ENCODE data around the gene EGLN2.
A peak's percentile ranks its signal among the peaks of the same experiment; 100 is the strongest.
"Not testable (repeated sequence)": the region's sequence is repeated elsewhere in the genome, so short reads cannot be mapped to it uniquely, and the experiment has no call there.

EGLN2 gene

DNA sequence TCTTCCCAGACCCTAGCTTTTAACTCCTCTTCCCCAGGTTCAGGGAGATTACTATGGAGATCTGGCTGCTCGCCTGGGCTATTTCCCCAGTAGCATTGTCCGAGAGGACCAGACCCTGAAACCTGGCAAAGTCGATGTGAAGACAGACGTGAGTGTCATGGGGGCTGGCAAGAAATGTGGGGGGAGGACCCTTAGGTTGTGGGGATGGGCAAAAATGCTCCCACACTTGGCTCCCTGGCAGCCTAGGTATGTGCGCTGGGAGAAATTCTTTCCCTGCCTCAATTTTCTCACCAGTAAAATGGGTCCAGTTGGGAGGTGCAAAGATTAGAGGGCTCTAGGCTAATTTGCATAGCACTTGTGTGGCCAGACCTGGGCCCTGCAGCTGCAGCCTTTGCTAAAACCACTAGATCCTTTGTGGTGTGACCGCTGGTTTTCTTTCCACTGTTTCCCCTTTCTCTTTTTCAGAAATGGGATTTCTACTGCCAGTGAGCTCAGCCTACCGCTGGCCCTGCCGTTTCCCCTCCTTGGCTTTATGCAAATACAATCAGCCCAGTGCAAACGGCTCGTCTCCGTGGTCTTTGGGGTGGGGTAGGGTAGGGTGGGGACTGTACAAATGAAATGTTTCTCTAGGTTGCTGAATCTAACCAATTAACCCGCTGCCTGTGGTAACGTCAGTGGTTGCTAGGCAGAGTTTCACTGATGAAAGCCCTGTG, 21.9 kb upstream of the EGLN2 start:
- peak; percentile 95 for DNase-seq

DNA sequence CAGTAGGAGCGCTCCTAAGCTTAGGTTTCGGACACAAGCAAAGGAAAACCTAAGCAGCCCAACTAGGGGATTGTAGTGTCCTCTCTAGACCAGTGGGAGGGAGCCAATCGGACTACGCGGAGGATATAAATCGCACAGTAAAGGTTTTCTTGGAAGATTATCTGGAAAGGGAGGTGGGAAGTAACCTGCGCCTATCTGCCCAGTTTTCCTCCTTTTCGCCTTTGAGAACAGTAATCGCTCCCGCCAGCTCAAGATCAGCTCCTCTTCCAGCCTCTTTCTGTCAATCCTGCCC, 21.4 kb upstream of the EGLN2 start:
- no peak for DNase-seq

DNA sequence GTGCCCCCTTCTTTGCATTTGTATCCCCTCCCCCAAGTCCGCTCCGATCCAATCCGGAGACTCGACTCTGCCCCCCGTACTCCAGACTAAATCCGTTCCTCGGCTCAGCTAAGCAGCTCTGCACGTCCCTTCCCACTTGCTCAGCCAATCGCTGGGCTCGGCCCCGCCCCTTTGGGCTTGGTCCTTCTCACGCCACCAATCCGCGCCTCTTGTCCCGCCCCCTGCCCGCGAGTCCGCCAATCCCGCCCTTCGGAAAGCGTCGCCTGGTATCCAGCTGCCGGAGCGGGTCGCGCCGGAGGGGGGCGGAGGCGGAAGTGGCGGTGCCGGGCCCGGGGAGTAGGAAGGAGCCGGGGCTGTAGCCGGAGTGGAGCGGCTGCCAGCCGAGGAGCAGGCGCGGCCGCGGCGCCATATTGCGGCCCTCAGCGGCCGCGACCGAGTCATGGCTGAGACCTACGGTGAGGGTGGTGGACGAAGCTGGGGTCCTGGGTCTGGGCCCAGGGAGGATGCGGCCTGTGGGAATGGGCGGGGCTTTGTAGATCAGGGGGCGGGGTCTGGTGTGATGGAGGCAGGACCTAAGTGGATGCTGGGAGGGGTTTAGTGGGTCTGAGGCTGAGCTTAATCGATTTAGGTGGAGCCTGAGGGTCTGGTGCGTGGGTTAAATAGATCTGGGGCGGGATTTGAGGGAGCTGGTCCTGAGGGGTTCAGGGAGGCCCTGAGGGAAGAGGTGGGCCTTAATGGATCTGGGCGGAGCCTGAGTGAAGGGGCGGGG, 20.9 kb upstream of the EGLN2 start, which contains the start of gene RAB4B:
TSS of gene RAB4B (plus strand) at position 311 of the 769 bp plus-strand sequence. CDS start at position 440, 129 bp downstream.
- DNase-seq, result peak; percentile 100

DNA sequence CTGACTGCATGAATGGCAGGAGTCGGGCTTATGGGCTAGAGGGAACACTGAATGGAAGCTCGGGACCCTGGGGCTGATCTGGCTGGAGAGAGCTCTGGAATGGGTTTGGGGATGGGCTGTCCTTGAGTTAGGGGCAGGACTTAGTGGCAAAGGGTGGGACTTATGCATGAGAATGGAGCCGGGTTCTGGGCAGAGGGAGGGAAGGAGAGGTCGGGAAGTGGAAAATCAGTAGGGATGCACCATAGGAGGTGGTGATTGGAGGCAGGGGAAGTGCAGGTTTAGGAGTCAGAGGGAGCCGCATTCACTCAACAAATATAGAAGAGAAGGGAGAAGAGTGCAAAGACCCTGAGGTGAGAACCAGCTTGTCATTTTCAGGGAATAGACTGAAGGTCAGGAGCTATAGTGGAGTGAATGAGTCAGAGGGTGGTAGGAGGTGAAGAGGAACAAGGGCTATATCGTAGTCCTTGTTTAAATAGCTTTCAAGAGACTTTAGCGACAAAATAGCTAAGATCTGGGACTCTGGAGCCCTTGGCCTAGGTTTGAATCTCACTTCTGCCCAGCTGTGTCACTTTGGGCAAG, 20.2 kb upstream of the EGLN2 start:
- no peak for DNase-seq

DNA sequence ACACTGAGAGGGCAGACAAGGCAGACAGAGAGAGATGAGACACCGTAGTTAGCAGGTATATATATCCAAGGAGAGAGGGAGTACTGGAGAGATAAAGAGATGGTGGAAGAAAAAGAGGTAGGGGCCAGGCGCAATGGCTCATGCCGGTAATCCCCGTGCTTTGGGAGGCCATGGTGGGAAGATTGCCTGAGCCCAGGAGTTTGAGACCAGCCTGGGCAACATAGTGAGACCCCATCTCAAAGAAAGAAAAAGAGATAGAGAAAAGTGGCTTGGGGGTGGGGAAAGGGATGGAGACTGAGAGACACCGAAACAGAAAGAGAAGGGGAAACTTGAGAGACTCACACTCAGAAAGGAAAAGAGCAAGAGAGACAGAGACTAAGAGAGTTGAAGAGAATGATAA, 18.4 kb upstream of the EGLN2 start:
- no peak for DNase-seq

DNA sequence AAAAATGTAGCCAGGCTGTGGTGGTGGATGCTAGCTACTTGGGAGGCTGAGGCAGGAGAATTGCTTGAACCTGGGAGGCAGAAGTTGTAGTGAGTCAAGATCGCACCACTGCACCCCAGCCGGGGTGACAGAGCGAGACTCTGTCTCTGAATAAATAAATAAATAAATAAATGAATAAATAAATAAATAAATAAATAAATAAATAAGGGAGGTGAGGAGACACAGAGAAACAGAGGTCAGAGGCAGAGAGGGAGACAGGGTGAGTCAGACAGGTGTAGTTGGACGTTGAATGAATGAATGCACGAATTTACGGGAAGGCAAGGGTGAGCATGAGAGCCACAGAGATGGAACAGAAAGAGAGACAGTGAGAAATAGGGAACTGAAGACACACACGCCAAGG, 17.9 kb upstream of the EGLN2 start:
- DNase-seq, result no peak

DNA sequence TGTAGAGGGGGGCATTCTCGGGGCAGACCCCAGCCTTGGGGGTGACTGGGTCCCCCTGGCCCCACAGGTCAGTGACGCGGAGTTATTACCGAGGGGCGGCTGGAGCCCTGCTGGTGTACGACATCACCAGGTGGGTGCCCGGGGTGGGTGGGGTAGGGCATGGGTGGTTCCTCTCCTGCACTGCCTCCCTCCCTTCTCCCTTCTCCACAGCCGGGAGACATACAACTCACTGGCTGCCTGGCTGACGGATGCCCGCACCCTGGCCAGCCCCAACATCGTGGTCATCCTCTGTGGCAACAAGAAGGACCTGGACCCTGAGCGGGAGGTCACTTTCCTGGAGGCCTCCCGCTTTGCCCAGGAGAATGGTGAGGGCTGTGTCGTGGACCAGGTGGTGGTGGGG, 15.3 kb upstream of the EGLN2 start:
- DNase-seq, result no peak

DNA sequence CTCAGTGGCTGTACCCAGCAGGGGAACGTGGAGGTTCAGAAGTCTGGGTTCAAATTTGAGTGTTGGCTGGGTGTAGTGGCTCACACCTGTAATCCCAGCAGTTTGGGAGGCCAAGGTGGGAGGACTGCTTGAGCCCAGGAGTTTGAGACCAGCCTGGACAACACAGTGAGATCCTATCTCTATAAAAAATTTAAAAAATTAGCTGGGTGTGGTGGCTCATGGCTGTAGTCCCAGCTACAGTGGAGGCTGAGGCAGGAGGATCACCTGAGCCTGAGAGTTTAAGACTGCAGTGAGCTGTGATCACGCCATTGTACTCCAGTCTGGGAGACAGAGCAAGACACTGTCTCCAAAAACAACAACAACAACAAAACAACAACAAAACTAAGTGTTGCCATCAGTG, 14.8 kb upstream of the EGLN2 start:
- DNase-seq, result not testable (repeated sequence)

DNA sequence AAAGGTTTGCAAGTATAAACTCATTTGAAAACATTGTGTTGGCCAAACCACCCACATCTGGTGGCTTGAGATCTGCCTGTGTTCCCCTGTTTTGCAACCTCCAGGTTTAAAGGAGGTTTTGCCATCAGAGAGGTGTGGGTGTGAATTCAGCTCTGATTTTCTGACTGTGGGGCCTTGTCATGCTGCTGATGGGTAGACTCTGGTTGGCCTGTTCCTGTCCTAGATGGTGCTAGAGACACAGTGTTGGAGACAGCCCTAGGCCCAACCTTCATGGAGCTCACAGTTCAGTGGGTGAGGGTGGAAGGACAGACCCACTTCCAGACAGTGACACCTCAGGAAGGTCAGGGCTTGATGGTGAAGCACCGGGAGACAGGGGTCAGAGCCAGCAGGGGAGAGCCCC, 13.5 kb upstream of the EGLN2 start:
- no peak for DNase-seq

DNA sequence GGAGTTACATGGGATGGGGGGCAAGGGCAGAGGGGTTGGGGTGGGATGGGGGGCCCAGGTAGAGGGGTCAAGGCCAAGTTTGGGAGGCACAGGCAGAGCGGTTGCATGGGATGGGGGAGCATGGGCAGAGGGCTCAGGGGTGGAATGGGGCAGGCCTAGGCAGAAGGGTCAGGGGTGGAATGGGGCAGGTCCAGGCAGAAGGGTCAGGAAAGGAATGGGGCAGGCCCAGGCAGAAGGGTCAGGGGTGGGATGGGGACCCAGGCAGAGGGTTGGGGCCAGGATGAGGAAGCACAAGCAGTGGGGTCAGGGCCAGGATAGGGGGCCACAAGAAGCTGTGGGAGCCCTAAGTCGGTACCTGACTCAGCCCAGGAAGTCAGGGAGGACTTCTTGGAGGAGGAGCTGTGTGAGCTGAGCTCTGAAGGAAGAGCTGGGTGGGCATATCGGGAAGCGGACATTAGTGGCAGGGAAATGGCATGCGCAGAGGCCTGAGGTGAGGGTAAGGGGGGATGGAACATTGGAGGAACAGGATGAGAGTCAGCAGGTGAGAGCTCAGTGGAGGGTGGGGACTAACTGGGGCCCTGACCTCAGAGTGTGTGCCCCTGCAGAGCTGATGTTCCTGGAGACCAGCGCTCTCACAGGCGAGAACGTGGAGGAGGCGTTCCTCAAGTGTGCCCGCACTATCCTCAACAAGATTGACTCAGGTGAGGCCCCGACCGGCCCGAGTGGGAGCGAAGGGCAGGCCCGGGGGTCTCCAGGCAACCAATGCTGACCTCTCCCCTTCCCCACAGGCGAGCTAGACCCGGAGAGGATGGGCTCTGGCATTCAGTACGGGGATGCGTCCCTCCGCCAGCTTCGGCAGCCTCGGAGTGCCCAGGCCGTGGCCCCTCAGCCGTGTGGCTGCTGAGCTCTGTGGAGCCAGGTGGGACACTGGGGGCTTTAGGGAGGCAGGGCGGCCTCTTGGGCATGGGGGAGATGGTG, 12.6 kb upstream of the EGLN2 start:
- DNase-seq, result no peak

DNA sequence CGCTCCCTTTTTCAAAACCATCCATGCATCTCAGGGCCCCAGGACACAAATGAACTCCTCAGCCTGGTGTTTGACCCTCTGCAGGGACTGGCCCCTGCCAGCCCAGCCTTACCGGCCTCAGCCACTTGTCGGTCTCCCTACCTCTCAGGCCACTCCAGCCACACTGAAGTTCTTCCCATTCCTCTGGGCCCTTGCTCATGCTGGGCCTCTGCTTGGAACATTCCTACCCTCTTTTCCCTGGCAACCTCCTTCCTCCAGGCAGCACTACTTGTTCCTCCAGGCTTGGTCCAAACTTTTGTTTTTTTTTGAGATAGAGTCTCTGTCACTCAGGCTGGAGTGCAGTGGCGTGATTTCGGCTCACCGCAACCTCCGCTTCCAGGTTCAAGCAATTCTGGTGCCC, 7.6 kb upstream of the EGLN2 start:
- no peak for DNase-seq

DNA sequence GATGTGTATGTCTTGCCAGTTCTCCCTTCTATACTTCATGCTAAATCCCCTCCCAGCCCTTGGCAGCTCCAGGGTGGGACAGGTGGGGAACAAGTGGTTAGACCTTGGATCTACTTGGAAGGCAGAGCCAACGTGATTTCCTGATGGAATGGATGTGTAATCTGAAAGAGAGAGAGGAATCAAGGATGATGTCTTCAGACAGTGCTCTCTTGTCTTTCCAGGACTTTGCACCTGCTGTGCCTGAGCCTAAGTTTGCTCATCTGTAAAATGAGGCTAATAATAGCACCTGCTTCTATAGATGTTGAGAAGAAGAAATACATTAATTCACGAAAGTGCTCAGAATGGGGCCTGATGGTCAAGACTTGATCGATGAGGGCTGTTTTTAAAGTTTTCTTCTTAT, 7.0 kb upstream of the EGLN2 start:
- DNase-seq, result no peak

DNA sequence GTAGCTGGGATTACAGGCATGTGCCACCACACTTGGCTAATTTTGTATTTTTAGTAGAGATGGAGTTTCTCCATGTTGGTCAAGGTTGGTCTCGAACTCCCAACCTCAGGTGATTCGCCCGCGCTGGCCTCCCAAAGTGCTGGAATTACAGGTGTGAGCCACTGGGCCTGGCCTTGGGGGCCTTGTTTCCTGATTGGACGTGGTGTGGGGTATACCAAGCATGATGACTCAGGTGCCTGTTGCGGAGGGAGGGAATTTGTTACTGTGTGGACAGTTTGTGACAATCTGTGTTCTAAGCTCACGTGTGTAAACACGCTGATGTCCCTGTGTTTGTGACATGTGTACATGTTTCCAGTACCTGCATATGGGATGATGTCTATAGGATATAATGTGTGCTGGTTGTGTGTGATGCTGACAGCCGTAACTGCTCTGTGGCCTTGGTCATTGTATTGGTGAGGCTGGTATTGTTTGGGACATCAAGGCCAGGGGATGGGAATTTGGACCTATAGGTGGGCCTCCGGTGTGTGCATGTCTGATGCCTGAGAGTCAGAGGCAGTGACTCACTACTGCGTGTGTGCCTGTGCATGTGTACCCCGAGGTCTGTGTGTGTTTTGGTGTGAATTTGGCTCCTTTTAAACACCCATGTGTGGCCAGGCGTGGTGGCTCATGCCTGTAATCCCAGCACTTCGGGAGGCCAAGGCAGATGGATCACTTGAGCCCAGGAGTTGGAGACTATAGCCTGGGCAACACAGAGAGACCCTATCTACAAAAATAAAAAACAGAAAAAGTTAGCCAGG, 1.6 kb upstream of the EGLN2 start:
- DNase-seq, result no peak

DNA sequence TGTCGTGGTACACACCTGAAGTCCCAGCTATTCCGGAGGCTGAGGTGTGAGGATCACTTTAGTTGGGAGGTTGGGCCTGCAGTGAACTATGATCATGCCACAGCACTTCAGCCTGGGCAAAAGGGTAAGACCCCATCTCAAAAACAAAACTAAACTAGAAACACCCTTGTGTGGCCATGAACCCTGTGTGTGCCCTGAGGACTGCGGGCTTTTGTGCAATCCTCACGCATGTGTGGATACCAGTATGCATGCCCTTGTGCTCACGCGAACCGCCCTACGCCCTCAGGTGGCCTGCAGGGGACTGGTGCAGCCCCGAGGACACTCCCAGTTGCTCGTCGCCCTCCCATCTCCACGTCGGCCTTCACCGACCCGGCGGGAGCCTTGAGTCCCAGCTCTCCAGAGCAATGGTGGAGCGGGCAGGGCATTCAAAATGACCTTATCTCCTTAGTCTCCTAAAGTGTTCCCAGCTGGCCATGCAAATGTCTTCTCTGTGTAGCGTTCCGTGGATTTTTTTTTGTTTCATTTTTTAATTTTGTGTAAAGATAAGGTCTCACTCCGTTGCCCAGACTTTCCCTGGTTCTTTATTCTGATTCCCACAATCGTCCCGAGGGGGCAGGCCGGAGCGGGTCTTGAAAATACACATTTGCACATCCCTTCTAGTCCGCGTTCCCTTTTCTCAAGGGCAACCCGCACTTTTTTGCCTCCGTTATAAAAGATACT, 868 bp upstream of the EGLN2 start:
- DNase-seq, result peak; percentile 73

DNA sequence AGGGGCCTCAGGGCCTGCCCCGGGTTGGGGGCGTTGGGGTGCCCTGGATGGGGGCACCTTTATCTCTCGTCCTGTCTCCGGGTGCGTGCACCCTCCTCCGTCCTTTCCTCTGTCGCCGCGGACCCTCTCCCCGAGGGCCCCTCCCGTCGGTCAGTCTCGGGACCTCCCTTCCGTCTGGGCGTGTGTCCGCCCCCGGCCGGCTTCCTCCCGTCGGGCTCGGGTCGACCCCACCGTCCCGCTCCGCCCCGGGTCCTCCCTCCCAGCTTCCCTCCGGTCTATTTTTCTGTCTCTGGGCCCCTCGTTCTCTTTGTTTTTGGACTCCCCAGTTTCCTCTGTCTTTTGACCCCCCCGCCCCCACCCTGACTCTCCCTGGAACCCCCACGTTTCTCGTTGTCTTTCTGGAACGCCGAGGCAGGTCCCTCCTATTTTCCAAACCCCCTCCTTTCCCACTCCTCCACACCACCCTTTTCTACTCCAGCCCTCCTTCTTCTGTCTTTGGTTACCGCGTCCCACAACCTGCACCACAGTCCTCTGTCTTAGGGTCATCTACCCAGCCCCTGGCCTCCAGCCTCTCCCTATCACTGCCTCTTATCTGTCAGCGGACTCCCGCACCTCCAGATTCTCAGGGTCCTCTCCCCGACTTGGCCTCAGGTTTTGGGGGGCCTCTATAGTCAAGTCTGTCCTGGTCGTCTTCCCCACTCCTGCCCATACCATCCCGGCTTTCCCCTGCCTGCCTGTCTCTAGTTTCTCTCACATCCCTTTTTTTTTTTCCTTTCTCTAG, 757 bp downstream of the EGLN2 start:
- DNase-seq, result no peak

DNA sequence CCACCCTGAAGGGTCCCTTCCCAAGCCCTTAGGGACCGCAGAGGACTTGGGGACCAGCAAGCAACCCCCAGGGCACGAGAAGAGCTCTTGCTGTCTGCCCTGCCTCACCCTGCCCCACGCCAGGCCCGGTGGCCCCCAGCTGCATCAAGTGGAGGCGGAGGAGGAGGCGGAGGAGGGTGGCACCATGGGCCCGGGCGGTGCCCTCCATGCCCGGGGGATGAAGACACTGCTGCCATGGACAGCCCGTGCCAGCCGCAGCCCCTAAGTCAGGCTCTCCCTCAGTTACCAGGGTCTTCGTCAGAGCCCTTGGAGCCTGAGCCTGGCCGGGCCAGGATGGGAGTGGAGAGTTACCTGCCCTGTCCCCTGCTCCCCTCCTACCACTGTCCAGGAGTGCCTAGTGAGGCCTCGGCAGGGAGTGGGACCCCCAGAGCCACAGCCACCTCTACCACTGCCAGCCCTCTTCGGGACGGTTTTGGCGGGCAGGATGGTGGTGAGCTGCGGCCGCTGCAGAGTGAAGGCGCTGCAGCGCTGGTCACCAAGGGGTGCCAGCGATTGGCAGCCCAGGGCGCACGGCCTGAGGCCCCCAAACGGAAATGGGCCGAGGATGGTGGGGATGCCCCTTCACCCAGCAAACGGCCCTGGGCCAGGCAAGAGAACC, 1.5 kb downstream of the EGLN2 start:
- DNase-seq, result no peak

DNA sequence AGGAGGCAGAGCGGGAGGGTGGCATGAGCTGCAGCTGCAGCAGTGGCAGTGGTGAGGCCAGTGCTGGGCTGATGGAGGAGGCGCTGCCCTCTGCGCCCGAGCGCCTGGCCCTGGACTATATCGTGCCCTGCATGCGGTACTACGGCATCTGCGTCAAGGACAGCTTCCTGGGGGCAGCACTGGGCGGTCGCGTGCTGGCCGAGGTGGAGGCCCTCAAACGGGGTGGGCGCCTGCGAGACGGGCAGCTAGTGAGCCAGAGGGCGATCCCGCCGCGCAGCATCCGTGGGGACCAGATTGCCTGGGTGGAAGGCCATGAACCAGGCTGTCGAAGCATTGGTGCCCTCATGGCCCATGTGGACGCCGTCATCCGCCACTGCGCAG, 2.0 kb downstream of the EGLN2 start:
- DNase-seq, result no peak

DNA sequence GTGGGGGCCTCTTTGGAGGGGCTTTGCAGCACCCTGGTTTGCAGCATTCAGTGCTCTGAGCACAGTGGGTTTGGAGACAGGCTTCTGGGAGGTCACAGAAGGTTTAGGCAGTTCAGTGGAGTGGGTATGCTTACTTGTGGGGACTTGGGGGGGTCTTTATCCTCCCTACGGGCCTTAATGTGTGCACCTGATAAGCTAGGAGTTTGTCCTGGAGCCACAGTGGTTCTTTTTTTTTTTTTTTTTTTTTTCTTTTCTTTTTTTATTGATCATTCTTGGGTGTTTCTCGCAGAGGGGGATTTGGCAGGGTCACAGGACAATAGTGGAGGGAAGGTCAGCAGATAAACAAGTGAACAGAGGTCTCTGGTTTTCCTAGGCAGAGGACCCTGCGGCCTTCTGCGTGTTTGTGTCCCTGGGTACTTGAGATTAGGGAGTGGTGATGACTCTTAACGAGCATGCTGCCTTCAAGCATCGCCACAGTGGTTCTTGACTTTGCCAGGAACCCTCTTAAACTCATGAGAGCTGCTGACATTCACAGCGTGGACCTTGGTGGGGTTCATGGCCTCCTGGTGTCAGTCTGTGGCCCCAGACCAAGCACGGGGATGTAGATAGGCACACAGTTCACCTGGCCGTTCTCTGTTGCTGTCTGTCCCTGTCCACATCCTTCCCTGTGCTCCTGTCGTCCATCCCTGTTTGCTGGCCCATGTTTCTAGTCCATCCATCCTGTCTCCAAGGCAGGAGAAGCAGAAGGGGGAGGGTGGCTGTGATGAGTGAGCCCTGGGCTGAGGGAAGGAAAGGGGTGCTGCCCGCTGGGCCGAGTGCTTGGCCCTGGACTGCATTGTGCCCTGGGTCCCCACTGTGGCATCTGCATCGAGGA, 2.7 kb downstream of the EGLN2 start:
- DNase-seq, result no peak

Data from CD4-positive, alpha-beta T cell treated with Interleukin-4 for 4 hours (primary cell).